Measurements from ENCODE around the gene SLC16A5.
"Not testable (repeated sequence)": the region's sequence is repeated elsewhere in the genome, so short reads cannot be mapped to it uniquely, and the experiment has no call there.

SLC16A5 gene

DNA sequence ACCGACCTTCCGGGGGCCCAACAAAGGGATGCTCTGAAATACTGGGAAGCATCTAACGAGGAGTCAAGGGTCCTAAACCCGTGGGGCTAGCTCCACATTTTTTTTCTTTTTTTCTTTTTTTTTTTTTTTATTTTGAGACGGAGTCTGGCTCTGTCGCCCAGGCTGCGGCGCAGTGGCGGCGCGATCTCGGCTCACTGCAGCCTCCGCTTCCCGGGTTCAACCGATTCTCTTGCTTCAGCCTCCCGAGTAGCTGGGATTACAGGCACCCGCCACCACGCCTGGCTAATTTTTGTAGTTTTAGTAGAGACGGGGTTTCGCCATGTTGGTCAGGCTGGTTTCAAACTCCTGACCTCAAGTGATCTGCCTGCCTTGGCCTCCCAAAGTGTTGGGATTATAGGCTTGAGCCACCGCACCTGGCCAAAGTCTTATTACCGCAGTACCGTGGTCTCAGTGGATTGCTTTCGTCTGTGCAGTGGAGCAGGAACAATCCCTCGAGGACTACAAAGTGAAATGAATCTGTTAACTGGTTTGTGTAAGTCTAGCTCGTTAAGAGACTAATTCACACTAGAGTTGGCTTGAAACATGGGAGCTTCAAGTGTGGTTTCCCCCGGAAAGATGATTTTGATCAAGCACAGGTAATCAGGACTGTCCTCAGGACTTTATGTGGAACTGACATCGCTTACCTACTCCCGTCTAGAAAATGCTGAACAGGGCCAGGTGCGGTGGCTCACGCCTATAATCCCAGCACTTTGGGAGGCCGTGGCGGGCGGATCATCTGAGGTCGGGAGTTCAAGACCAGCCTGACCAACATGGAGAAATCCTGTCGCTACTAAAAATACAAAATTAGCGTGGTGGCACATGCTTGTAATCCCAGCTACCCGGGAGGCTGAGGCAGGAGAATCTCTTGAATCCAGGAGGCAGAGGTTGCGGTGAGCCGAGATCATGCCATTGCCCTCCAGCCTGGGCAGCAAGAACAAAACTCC lies 44.6 kb downstream of the SLC16A5 start:
- not testable (repeated sequence) for H3K9me3 ChIP-seq (ENCODE audit: insufficient read depth, low read depth, low read length); H3K27me3 ChIP-seq (ENCODE audit: insufficient read depth, low read length); H3K4me1 ChIP-seq (ENCODE audit: insufficient read depth, low read length)
- Histone ChIP-seq H3K36me3 (ENCODE audit: insufficient read depth, low read depth, low read length) (peaks cover 42% of the 10 kb centered on the region), H3K27ac (ENCODE audit: low read length) (peak overlapping the region; percentile 72), H3K4me3 (ENCODE audit: low read length) (peak overlapping the region; percentile 86), H3K9ac (ENCODE audit: low read depth, low read length) (peak overlapping the region; percentile 95; the same call in 1 of the 2 replicates)

DNA sequence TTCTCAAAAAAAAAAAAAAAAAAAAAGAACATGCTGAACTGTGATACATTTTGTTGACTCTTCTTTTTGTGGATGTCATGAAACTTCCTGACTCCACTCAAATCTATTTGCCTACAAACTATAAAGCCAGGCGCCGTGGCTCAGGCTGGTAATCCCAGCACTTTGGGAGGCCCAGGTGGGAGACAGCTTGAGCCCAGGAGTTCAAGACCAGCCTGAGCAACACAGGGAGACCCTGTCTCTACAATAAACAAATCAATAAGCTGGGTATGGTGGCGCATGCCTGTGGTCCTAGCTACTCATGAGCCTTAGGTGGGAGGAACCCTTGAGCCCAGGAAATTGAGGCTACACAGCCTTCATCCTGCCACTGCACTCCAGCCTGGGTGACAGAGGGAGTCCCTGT lies 45.2 kb downstream of the SLC16A5 start:
- Histone ChIP-seq H3K4me3 (ENCODE audit: low read length) (no peak overlapping the region), H3K27ac (ENCODE audit: low read length) (no peak overlapping the region), H3K27me3 (ENCODE audit: insufficient read depth, low read length) (no peaks in the 10 kb centered on the region), H3K9me3 (ENCODE audit: insufficient read depth, low read depth, low read length) (no peaks in the 10 kb centered on the region), H3K9ac (ENCODE audit: low read depth, low read length) (no peak overlapping the region), H3K36me3 (ENCODE audit: insufficient read depth, low read depth, low read length) (peaks cover 47% of the 10 kb centered on the region), H3K4me1 (ENCODE audit: insufficient read depth, low read length) (no peaks in the 10 kb centered on the region)

- H3K27ac ChIP-seq (ENCODE audit: low read length); H3K9me3 ChIP-seq (ENCODE audit: insufficient read depth, low read depth, low read length); H3K27me3 ChIP-seq (ENCODE audit: insufficient read depth, low read length); H3K4me1 ChIP-seq (ENCODE audit: insufficient read depth, low read length); H3K4me3 ChIP-seq (ENCODE audit: low read length); H3K9ac ChIP-seq (ENCODE audit: low read depth, low read length): not testable (repeated sequence)
- H3K36me3 ChIP-seq (ENCODE audit: insufficient read depth, low read depth, low read length): peaks cover 55% of the 10 kb centered on the region
Measured at GRCh38 chr17:75133607-75134347, 46.0 kb downstream of the SLC16A5 start.

DNA sequence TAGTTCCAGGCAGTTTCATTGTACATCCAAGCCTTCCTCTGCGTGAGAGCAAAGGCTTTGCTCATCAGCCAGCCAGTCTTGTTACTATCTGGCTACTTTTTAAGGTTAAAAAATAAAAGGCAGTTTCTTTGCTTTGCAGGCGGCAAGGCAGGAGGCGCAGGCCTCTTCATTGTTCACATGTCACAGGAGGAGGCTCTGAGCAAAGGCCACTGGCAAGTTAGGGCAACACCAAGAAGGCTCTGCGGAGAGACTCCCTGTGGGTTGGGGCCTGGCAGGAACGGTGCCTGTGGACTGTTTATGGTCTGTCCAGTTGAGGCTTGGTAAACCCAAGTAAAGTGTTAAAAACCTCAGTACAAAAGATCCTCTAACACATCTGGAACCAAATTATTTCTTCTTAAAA lies 47.7 kb downstream of the SLC16A5 start:
- no peaks in the 10 kb centered on the region for H3K27me3 ChIP-seq (ENCODE audit: insufficient read depth, low read length)
- H3K4me3 ChIP-seq (ENCODE audit: low read length): no peak overlapping the region
- no peaks in the 10 kb centered on the region for H3K4me1 ChIP-seq (ENCODE audit: insufficient read depth, low read length)
- no peak overlapping the region for H3K9ac ChIP-seq (ENCODE audit: low read depth, low read length)
- no peaks in the 10 kb centered on the region for H3K9me3 ChIP-seq (ENCODE audit: insufficient read depth, low read depth, low read length)
- peaks cover 57% of the 10 kb centered on the region for H3K36me3 ChIP-seq (ENCODE audit: insufficient read depth, low read depth, low read length)
- H3K27ac ChIP-seq (ENCODE audit: low read length): no peak overlapping the region

- Histone ChIP-seq H3K36me3 (ENCODE audit: insufficient read depth, low read depth, low read length) (peaks cover 62% of the 10 kb centered on the region), H3K4me1 (ENCODE audit: insufficient read depth, low read length) (no peaks in the 10 kb centered on the region), H3K9ac (ENCODE audit: low read depth, low read length) (no peak overlapping the region)
Measured at GRCh38 chr17:75135946-75136345, 48.2 kb downstream of the SLC16A5 start.

DNA sequence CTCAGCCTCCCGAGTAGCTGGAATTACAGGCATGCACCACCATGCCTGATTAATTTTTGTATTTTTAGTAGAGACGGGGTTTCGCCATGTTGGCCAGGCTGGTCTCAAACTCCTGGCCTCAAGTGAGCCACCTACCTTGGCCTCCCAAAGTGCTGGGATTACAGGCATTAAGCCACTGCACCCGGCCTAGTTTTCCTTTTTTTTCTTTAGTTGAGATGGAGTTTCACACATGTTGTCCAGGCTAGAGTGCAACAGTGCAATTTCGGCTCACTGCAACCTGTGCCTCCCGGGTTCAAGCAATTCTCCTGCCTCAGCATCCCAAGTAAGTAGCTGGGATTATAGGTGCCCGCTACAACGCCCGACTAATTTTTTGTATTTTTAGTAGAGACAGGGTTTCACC lies 50.0 kb downstream of the SLC16A5 start:
- H3K4me1 ChIP-seq (ENCODE audit: insufficient read depth, low read length); H3K9me3 ChIP-seq (ENCODE audit: insufficient read depth, low read depth, low read length); H3K4me3 ChIP-seq (ENCODE audit: low read length); H3K9ac ChIP-seq (ENCODE audit: low read depth, low read length); H3K27me3 ChIP-seq (ENCODE audit: insufficient read depth, low read length); H3K27ac ChIP-seq (ENCODE audit: low read length): not testable (repeated sequence)
- H3K36me3 ChIP-seq (ENCODE audit: insufficient read depth, low read depth, low read length): peaks cover 78% of the 10 kb centered on the region

More at GRCh38 chr17:75135946-75136345, 48.2 kb downstream of the SLC16A5 start:
- H3K27me3 ChIP-seq (ENCODE audit: insufficient read depth, low read length): no peaks in the 10 kb centered on the region
- no peak overlapping the region for H3K4me3 ChIP-seq (ENCODE audit: low read length)
- no peak overlapping the region for H3K27ac ChIP-seq (ENCODE audit: low read length)
- no peaks in the 10 kb centered on the region for H3K9me3 ChIP-seq (ENCODE audit: insufficient read depth, low read depth, low read length)

DNA sequence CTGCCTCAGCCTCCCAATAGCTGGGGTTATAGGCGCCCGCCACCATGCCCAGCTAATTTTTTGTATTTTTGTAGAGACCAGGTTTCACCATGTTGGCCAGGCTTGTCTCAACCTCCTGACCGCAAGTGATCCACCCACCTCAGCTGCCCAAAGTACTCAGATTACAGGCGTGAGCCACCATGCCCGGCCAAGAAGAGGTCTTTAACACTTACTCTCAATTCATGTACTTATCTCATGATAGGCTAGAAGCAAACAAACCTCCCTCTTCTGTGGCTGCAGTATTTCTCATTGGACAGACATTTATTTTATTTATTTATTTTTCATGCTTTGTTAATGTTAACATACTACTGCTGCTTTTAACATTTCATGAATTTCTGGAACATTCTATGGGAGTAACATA lies 50.8 kb downstream of the SLC16A5 start:
- H3K27me3 ChIP-seq (ENCODE audit: insufficient read depth, low read length): no peaks in the 10 kb centered on the region
- H3K4me1 ChIP-seq (ENCODE audit: insufficient read depth, low read length): no peaks in the 10 kb centered on the region
- H3K36me3 ChIP-seq (ENCODE audit: insufficient read depth, low read depth, low read length): peaks cover 86% of the 10 kb centered on the region

GRCh38 chr17:75142236-75142971 lies 54.6 kb downstream of the SLC16A5 start:
- Histone ChIP-seq H3K9me3 (ENCODE audit: insufficient read depth, low read depth, low read length) (no peaks in the 10 kb centered on the region), H3K9ac (ENCODE audit: low read depth, low read length) (no peak overlapping the region), H3K27me3 (ENCODE audit: insufficient read depth, low read length) (no peaks in the 10 kb centered on the region), H3K27ac (ENCODE audit: low read length) (no peak overlapping the region), H3K4me1 (ENCODE audit: insufficient read depth, low read length) (no peaks in the 10 kb centered on the region), H3K4me3 (ENCODE audit: low read length) (no peak overlapping the region), H3K36me3 (ENCODE audit: insufficient read depth, low read depth, low read length) (peaks cover 96% of the 10 kb centered on the region)

More for the DNA sequence above, 50.8 kb downstream of the SLC16A5 start:
- Histone ChIP-seq H3K27ac (ENCODE audit: low read length) (no peak overlapping the region), H3K9ac (ENCODE audit: low read depth, low read length) (no peak overlapping the region), H3K4me3 (ENCODE audit: low read length) (no peak overlapping the region), H3K9me3 (ENCODE audit: insufficient read depth, low read depth, low read length) (no peaks in the 10 kb centered on the region)

DNA sequence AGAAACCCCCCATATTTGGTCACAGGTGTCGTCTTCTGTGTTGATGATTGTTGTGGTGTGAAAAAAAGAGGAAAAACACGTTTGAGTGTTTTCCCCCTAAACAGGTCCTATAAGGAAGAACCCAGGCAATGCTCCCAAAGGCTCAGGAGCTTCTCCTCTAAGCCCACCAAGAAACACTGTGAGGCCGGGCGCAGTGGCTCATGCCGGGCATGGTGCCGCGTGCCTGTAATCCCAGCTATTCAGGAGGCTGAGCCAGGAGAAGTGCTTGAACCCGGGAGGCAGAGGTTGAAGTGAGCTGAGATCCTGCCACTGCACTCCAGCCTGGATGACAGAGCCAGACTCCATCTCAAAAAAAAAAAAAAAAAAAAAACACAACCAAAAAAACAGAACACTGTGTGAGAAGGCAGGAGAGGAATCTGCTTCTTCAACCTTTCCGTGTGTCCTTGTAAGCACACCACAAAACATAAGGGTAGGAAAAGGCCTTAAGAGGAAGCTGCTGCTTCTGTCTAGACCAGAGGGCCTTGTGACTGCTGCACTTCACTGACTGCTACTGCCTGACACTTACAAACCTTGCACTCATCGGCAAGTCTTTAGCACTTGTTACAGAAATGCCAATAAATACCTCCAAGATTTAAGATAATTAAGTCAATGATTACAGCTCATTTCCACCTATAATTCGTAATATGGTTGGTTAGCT lies 57.2 kb downstream of the SLC16A5 start:
- Histone ChIP-seq H3K36me3 (ENCODE audit: insufficient read depth, low read depth, low read length) (peaks cover 90% of the 10 kb centered on the region), H3K4me1 (ENCODE audit: insufficient read depth, low read length) (no peaks in the 10 kb centered on the region), H3K4me3 (ENCODE audit: low read length) (no peak overlapping the region), H3K27ac (ENCODE audit: low read length) (no peak overlapping the region), H3K9ac (ENCODE audit: low read depth, low read length) (no peak overlapping the region), H3K27me3 (ENCODE audit: insufficient read depth, low read length) (no peaks in the 10 kb centered on the region), H3K9me3 (ENCODE audit: insufficient read depth, low read depth, low read length) (no peaks in the 10 kb centered on the region)

DNA sequence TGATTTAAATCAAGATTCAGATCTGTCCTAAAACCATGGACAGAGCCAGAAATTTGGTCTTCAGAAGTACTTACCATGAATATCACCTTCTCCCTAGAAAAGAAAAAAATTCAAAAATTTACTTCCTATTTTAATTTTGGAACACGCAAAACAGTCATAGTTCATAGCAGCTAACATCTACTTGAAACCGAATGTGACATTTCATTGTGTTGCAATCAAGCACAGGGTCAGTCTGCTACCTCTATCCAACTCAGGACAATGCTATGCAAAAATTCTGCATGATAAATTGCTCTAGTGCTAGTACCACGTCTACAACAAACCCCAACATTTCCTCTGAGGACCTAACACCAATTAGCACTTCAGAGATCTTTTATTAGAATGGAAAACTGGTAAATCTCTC lies 58.8 kb downstream of the SLC16A5 start:
- H3K9ac ChIP-seq (ENCODE audit: low read depth, low read length): no peak overlapping the region
- no peak overlapping the region for H3K4me3 ChIP-seq (ENCODE audit: low read length)
- H3K27me3 ChIP-seq (ENCODE audit: insufficient read depth, low read length): no peaks in the 10 kb centered on the region
- H3K36me3 ChIP-seq (ENCODE audit: insufficient read depth, low read depth, low read length): peaks cover 74% of the 10 kb centered on the region
- H3K27ac ChIP-seq (ENCODE audit: low read length): no peak overlapping the region
- no peaks in the 10 kb centered on the region for H3K4me1 ChIP-seq (ENCODE audit: insufficient read depth, low read length)
- no peaks in the 10 kb centered on the region for H3K9me3 ChIP-seq (ENCODE audit: insufficient read depth, low read depth, low read length)
